Stomach (tissue), 19 donors: Measurements from ENCODE around the gene TGFBR2. TPM values are rescaled to one million over a fixed set of nuclear protein-coding genes. Genes with fewer than 3 reads are reported as not detected.

Experiments
- DNase-seq, 2 donors: peaks; one replicate each; pipeline versions ENCODE4 v3.0.0 to v3.0.0-alpha.2; 2013 to 2019
- H3K27ac ChIP-seq, 5 donors: fragments of 200-600 bp in 4 of 5; sonication (generic) in 4 of 5; one replicate each; pipeline ENCODE4 v1.5.1; 2013 to 2019; ENCODE audit warnings: mild to moderate bottlenecking in 1 of 5, moderate library complexity in 1 of 5
- H3K27me3 ChIP-seq, 3 donors: fragments of 200-600 bp; sonication (generic); one replicate each; pipeline ENCODE4 v1.5.1; 2017 to 2019; ENCODE audit warnings: mixed run types in 1 of 3
- H3K36me3 ChIP-seq, 4 donors: fragments of 200-600 bp; sonication (generic); 1 replicate in 3 of 4; 2 replicates in 1 of 4; pipeline ENCODE4 v1.5.1; 2016 to 2019
- H3K4me1 ChIP-seq, 4 donors: fragments of 200-600 bp; sonication (generic); one replicate each; pipeline ENCODE4 v1.5.1; 2016 to 2019
- H3K4me3 ChIP-seq, 4 donors: fragments of 200-600 bp; sonication (generic) in 3 of 4; one replicate each; pipeline ENCODE4 v1.5.1; 2016 to 2019; ENCODE audit warnings: mild to moderate bottlenecking in 1 of 4
- H3K9me3 ChIP-seq, 4 donors: fragments of 200-600 bp; sonication (generic); one replicate each; pipeline ENCODE4 v1.5.1; 2016 to 2019
- CTCF ChIP-seq, 7 experiments: fragments of 450-650 bp in 4 of 7; fragments of 200-600 bp in 3 of 7; sonication (generic) in 3 of 7; IDR thresholded peaks; one replicate each; pipeline ENCODE4 v1.5.1; 2016 to 2019; ENCODE audit warnings: antibody characterized with exemption in 7 of 7, control low read depth in 2 of 7, mild to moderate bottlenecking in 1 of 7
- EP300 ChIP-seq: sonication (generic); formaldehyde crosslinking; IDR thresholded peaks from one replicate; pipeline ENCODE4 v1.6.1; 2017; ENCODE audit warnings: antibody characterized with exemption
- POLR2A ChIP-seq, 4 donors: fragments of 450-650 bp; IDR thresholded peaks; one replicate each; pipeline ENCODE4 v1.6.1; 2016; ENCODE audit warnings: antibody characterized with exemption in 4 of 4, control low read depth in 2 of 4, mild to moderate bottlenecking in 1 of 4, moderate library complexity in 1 of 4
- POLR2AphosphoS5 ChIP-seq, 3 donors: sonication (generic); formaldehyde crosslinking; IDR thresholded peaks; one replicate each; pipeline ENCODE4 v1.6.1; 2016; ENCODE audit warnings: antibody characterized with exemption in 3 of 3
- WGBS, 5 donors: extraction: QIAGEN DNeasy Blood & Tissue Kit in 3 of 5; methylation state at CpG; one replicate each; pipeline versions ENCODE4 v1.1.5 to v1.1.7; 2013 to 2018; 5-methylcytosine and 5-hydroxymethylcytosine counted together
- intact Hi-C: fragments of 100-400 bp; cut with DNase I; formaldehyde crosslinking; loops from one replicate; pipeline ENCODE4 v1.15.1; 2023; ENCODE audit warnings: low total_unique reads
- long read RNA-seq, 10 donors: transcript quantifications; one replicate each; lab custom pipeline, GENCODE V29; 2026
- polyA plus RNA-seq, 3 donors: library from polyadenylated mRNA; stranded (reverse); fragments of 200-250 nt; gene quantifications; one replicate each; pipeline ENCODE4 v1.2.3, GENCODE V29; 2013
- total RNA-seq, 5 donors: library from RNA; depleted of rRNA; stranded (reverse); fragments of >200 nt; gene quantifications; one replicate each; pipeline versions ENCODE4 v1.1.0 to v1.2.3, GENCODE V29; 2014 to 2016
- donor health status: healthy with polysubstance abuse.
- donor health status: Bipolar disorder and iron deficiency.
- donor health status: healthy.

The TGFBR2 gene
- total RNA-seq: 100 to 1,000 TPM in 2 of 5 donors, 10 to 100 TPM in 3; 59.1 to 115 (median 89.3) TPM
- 10 to 100 TPM; 13.7 to 44.1 (median 27.4) TPM for polyA plus RNA-seq
- long read RNA-seq, donor 1, full-length matches to known transcripts: 6 of 6 reads
- long read RNA-seq, donor 1, partial matches to known transcripts: 0 of 6 reads
- long read RNA-seq, donor 1, other reads (novel, unspliced or antisense): 0 of 6 reads
- long read RNA-seq, donor 2, full-length matches to known transcripts: 13 of 18 reads
- long read RNA-seq, donor 2, partial matches to known transcripts: 5 of 18 reads
- long read RNA-seq, donor 2, other reads (novel, unspliced or antisense): 0 of 18 reads
- long read RNA-seq, donor 3, full-length matches to known transcripts: 13 of 33 reads
- long read RNA-seq, donor 3, partial matches to known transcripts: 20 of 33 reads
- long read RNA-seq, donor 3, other reads (novel, unspliced or antisense): 0 of 33 reads
- long read RNA-seq, donor 4, full-length matches to known transcripts: 4 of 4 reads
- long read RNA-seq, donor 4, partial matches to known transcripts: 0 of 4 reads
- long read RNA-seq, donor 4, other reads (novel, unspliced or antisense): 0 of 4 reads
- long read RNA-seq, donor 5, full-length matches to known transcripts: 37 of 42 reads
- long read RNA-seq, donor 5, partial matches to known transcripts: 5 of 42 reads
- long read RNA-seq, donor 5, other reads (novel, unspliced or antisense): 0 of 42 reads
- long read RNA-seq, donor 6: 0 reads
- long read RNA-seq, donor 7, full-length matches to known transcripts: 22 of 30 reads
- long read RNA-seq, donor 7, partial matches to known transcripts: 8 of 30 reads
- long read RNA-seq, donor 7, other reads (novel, unspliced or antisense): 0 of 30 reads
- long read RNA-seq, donor 8, full-length matches to known transcripts: 13 of 18 reads
- long read RNA-seq, donor 8, partial matches to known transcripts: 5 of 18 reads
- long read RNA-seq, donor 8, other reads (novel, unspliced or antisense): 0 of 18 reads
- long read RNA-seq, donor 9, full-length matches to known transcripts: 8 of 13 reads
- long read RNA-seq, donor 9, partial matches to known transcripts: 5 of 13 reads
- long read RNA-seq, donor 9, other reads (novel, unspliced or antisense): 0 of 13 reads
- long read RNA-seq, donor 10, full-length matches to known transcripts: 7 of 7 reads
- long read RNA-seq, donor 10, partial matches to known transcripts: 0 of 7 reads
- long read RNA-seq, donor 10, other reads (novel, unspliced or antisense): 0 of 7 reads

GRCh38 chr3:30606301-30607031 lies at the start of gene TGFBR2:
Gene TGFBR2 (plus strand): TSS chr3:30606601. CDS start chr3:30606884, 283 bp downstream.
- WGBS, 5 donors: 0 to 1% (median 0%) methylated on average over 22 to 71 of the region's 71 CpGs
- TF ChIP-seq CTCF (IDR thresholded peaks at IDR 0.05) (peak in 1 of 7 experiments; percentile 26), POLR2A (IDR thresholded peaks at IDR 0.05) (peak in 1 of 4 donors; percentile 76), EP300 (no peak), POLR2AphosphoS5 (IDR thresholded peaks at IDR 0.05) (peak; percentile 51 to 97 (median 97))
- H3K4me1 ChIP-seq: peaks cover 18 to 60% (median 38%) of the 10 kb centered on the region in 4 donors
- H3K9me3 ChIP-seq: no peaks in the 10 kb centered on the region
- peak within 1 kb of the TSS; percentile 95 to 100 (median 100) for H3K27ac ChIP-seq
- no peaks in the 10 kb centered on the region for H3K27me3 ChIP-seq
- DNase-seq: peak; percentile 95 to 97
- no peaks in the 10 kb centered on the region for H3K36me3 ChIP-seq
- intact Hi-C loops: no loop called here
- peak within 1 kb of the TSS; percentile 60 to 98 (median 82) for H3K4me3 ChIP-seq

- Histone ChIP-seq H3K4me3 (no peak overlapping the region), H3K27me3 (no peaks in the 10 kb centered on the region), H3K36me3 (no peaks in the 10 kb centered on the region), H3K27ac (no peak overlapping the region), H3K9me3 (no peaks in the 10 kb centered on the region), H3K4me1 (no peaks in the 10 kb centered on the region)
- 90 to 100% (median 100%) methylated on average over 1 of the region's 1 CpG for WGBS, 5 donors
- intact Hi-C loops: no loop called here
- TF ChIP-seq EP300: no peak
- no peak for TF ChIP-seq CTCF (IDR thresholded peaks at IDR 0.05)
- no peak for DNase-seq
These were observed 48.6 kb upstream of the TGFBR2 start for GRCh38 chr3:30557746-30558303.

- Histone ChIP-seq H3K4me1 (no peaks in the 10 kb centered on the region), H3K9me3 (no peaks in the 10 kb centered on the region), H3K4me3 (no peak overlapping the region), H3K36me3 (no peaks in the 10 kb centered on the region), H3K27ac (no peak overlapping the region), H3K27me3 (no peaks in the 10 kb centered on the region)
- no peak for DNase-seq
- 96 to 100% (median 98%) methylated on average over 1 of the region's 1 CpG for WGBS, 5 donors
- no peak for TF ChIP-seq POLR2A (IDR thresholded peaks at IDR 0.05)
- no peak for TF ChIP-seq CTCF (IDR thresholded peaks at IDR 0.05)
- no peak for TF ChIP-seq EP300
- TF ChIP-seq POLR2AphosphoS5 (IDR thresholded peaks at IDR 0.05): no peak
- intact Hi-C loops: no loop called here
These were observed 42.4 kb upstream of the TGFBR2 start for GRCh38 chr3:30563956-30564355.
